Cardiac fibroblast (primary cell): Measurements from ENCODE around the gene POLR1C.

Experiments used
- DNase-seq, 2 donors: peaks; one replicate each; pipeline versions ENCODE4 v3.0.0 to v3.0.0-alpha.2; 2010; ENCODE audit warnings: low read depth in 2 of 2
- H3K4me3 ChIP-seq, 2 donors: replicated peaks in 1 of 2; 1 replicate in 1 of 2; 2 replicates in 1 of 2; pipeline ENCODE4 v1.5.1; 2011; ENCODE audit warnings: low read depth in 2 of 2, low read length in 2 of 2, mild to moderate bottlenecking in 2 of 2, moderate library complexity in 1 of 2
- CTCF ChIP-seq: IDR thresholded peaks from one replicate; pipeline ENCODE4 v1.5.1; 2011; ENCODE audit warnings: low read depth, mild to moderate bottlenecking, low read length, inconsistent platforms

POLR1C gene

GRCh38 chr6:43505718-43506117, 11.2 kb upstream of the POLR1C start:
- DNase-seq: no peak
- TF ChIP-seq CTCF: no peak
- no peak overlapping the region for H3K4me3 ChIP-seq

- no peak for TF ChIP-seq CTCF
- H3K4me3 ChIP-seq: no peak overlapping the region
- no peak for DNase-seq
These were observed 10.7 kb upstream of the POLR1C start for GRCh38 chr6:43506171-43506570.

- TF ChIP-seq CTCF: peak; percentile 92
- DNase-seq: peak; percentile 88 to 91
- H3K4me3 ChIP-seq: no peak overlapping the region
These were observed 10.0 kb upstream of the POLR1C start for GRCh38 chr6:43506667-43507471.

DNA sequence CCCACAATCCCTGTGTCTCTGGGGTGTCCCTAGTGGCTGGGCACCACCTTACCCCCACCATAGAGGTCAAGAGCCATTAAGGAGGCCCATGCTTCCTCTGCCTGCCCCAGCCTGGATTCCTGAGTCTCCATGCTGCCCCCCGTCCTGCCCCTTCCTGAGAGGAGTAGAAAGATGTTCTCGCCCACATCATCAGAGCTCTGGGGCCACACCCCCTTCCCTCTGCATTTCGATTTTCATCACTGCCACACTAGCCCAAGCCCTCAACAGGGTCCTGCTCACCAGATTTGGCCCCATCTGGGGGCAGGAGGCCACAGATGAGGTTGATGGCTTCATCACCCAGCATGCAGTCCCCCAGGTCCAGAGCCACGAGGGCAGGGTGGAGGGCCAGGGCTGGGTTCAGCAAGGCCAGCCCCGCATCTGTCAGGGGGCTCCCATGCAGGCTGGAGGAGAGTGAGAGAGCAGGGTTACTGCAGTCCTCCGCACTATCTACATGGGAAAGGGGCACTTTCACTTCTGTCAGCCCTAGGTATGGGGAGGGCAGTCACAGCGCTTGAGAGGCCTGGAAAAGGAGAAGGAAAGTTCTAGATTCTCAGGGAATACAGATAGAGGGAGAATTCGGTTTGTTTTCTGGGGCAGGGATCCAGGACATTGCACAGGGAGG, 8.3 kb upstream of the POLR1C start:
- DNase-seq: no peak
- no peak for TF ChIP-seq CTCF
- H3K4me3 ChIP-seq: no peak overlapping the region

- no peak for DNase-seq
- peak overlapping the region; percentile 40 to 60 for H3K4me3 ChIP-seq
- no peak for TF ChIP-seq CTCF
These were observed 7.5 kb upstream of the POLR1C start for GRCh38 chr6:43509142-43509983.

DNA sequence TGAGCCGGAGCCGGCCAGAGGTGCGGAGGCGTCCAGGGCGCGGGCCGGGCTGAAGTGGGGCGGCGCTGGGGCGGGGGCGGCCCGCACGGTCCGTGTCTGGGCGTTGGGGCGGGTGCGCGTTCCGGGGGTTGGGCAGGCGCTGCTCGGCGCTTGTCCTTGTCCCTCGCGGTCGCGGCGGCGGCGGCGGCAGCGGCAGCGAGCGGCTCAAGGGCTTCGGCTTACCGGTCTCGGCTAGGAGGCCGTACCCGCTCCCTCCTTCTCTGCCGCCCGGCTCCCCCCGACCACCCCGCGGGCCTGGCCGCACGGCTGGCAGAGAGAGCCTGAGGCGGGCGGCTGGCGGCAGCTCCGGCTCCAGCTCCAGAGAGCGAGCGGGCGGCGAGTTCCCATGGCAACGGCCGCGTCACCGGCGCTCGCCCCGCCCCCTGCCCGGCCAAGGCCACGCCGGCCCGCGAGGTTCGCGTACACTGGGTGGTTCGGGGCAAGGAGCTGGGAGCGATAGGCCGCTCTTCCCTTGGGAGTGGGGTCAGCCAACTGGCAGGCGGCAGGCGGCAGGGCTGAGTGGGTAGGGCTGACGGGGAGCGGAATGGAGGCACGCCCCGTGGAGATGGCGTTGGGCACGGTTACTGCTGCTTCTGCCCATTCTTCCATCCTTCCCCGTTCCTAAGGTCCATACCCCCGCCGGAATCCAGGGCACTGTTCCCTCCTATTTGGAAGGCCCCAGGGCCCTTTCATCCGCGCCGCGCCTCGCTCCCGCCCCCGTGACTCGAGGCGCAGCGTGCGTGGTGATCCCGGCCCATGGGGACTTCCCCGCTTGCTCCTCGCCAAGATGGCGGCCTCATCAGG, 6.7 kb upstream of the POLR1C start, which contains the start of gene LRRC73:
LRRC73 (minus strand) TSS at position 363 of the 843 bp plus-strand sequence. CDS start 561 bp downstream, outside the sequence.
- H3K4me3 ChIP-seq: peak within 1 kb of the TSS; percentile 40 to 60
- no peak for TF ChIP-seq CTCF
- peak; percentile 80 to 92 for DNase-seq
